Neuronal stem cell (in vitro differentiated cells): ENCODE measurements around the gene CADM3.

Experiments used
- DNase-seq: peaks from one replicate; pipeline ENCODE4 v3.0.0-alpha.2; 2013; ENCODE audit warnings: low spot score
- H2AFZ ChIP-seq: one replicate; pipeline ENCODE4 v1.6.1; 2013; ENCODE audit warnings: mild to moderate bottlenecking, low read length, inconsistent platforms
- H2AK5ac ChIP-seq: 2 replicates; pipeline ENCODE4 v1.6.1; 2013; ENCODE audit warnings: low read depth, mild to moderate bottlenecking, inconsistent platforms, low read length, moderate library complexity, mixed read lengths
- H2BK120ac ChIP-seq: 2 replicates; pipeline ENCODE4 v1.6.1; 2013; ENCODE audit warnings: low read depth, mild to moderate bottlenecking, inconsistent platforms, low read length, moderate library complexity, mixed read lengths
- H2BK12ac ChIP-seq: one replicate; pipeline ENCODE4 v1.6.1; 2013; ENCODE audit warnings: low read length, inconsistent platforms
- H2BK15ac ChIP-seq: 2 replicates; pipeline ENCODE4 v1.6.1; 2013; ENCODE audit warnings: mild to moderate bottlenecking, low read length, inconsistent platforms, mixed read lengths
- H2BK5ac ChIP-seq: one replicate; pipeline ENCODE4 v1.6.1; 2013; ENCODE audit warnings: inconsistent platforms, mild to moderate bottlenecking, low read length, moderate library complexity
- H3K14ac ChIP-seq: one replicate; pipeline ENCODE4 v1.6.1; 2013; ENCODE audit warnings: low read length, inconsistent platforms
- H3K18ac ChIP-seq: 2 replicates; pipeline ENCODE4 v1.6.1; 2013; ENCODE audit warnings: low read length, inconsistent platforms
- H3K23ac ChIP-seq: 2 replicates; pipeline ENCODE4 v1.6.1; 2013; ENCODE audit warnings: low read depth, mild to moderate bottlenecking, mixed read lengths, low read length, inconsistent platforms; ENCODE audit not compliant: poor library complexity
- H3K27ac ChIP-seq: replicated peaks from 3 replicates; pipeline ENCODE4 v1.5.1; 2013; ENCODE audit warnings: low read length, inconsistent platforms
- H3K27me3 ChIP-seq, 3 experiments: 2 replicates each; pipeline ENCODE4 v1.6.1; 2013; ENCODE audit warnings: low read length in 3 of 3, mild to moderate bottlenecking in 2 of 3, inconsistent platforms in 1 of 3, low read depth in 1 of 3, mixed read lengths in 1 of 3, moderate library complexity in 1 of 3; ENCODE audit not compliant: control insufficient read depth in 3 of 3, insufficient read depth in 3 of 3
- H3K36me3 ChIP-seq, 2 donors: replicated peaks in 1 of 2; 2 replicates each; pipeline ENCODE4 v1.6.1; 2013; ENCODE audit warnings: low read length in 2 of 2; ENCODE audit not compliant: control insufficient read depth in 2 of 2, insufficient read depth in 2 of 2
- H3K4ac ChIP-seq: 2 replicates; pipeline ENCODE4 v1.6.1; 2013; ENCODE audit warnings: inconsistent platforms, mild to moderate bottlenecking, low read length, moderate library complexity
- H3K4me1 ChIP-seq, 2 donors: 1 replicate in 1 of 2; 2 replicates in 1 of 2; pipeline ENCODE4 v1.6.1; 2013; ENCODE audit warnings: low read length in 2 of 2, low read depth in 1 of 2; ENCODE audit not compliant: control insufficient read depth in 2 of 2, insufficient read depth in 1 of 2
- H3K4me2 ChIP-seq: one replicate; pipeline ENCODE4 v1.6.1; 2013; ENCODE audit warnings: mild to moderate bottlenecking, low read length, inconsistent platforms; ENCODE audit not compliant: insufficient read depth, poor library complexity, severe bottlenecking
- H3K4me3 ChIP-seq, 2 donors: 2 replicates each; pipeline ENCODE4 v1.5.1; 2013; ENCODE audit warnings: low read length in 2 of 2, mild to moderate bottlenecking in 2 of 2, inconsistent platforms in 1 of 2, moderate library complexity in 1 of 2
- H3K79me1 ChIP-seq: one replicate; pipeline ENCODE4 v1.6.1; 2013; ENCODE audit warnings: low read depth, mild to moderate bottlenecking, inconsistent platforms, low read length, moderate library complexity
- H3K9ac ChIP-seq: one replicate; pipeline ENCODE4 v1.6.1; 2013; ENCODE audit warnings: mild to moderate bottlenecking, low read depth, low read length, inconsistent platforms; ENCODE audit not compliant: poor library complexity
- H3K9me3 ChIP-seq, 2 donors: replicated peaks in 1 of 2; 2 replicates each; pipeline versions ENCODE3 to v1.6.1; 2013; ENCODE audit warnings: low read length in 2 of 2, mild to moderate bottlenecking in 2 of 2, inconsistent platforms in 1 of 2, low read depth in 1 of 2, mixed read lengths in 1 of 2, moderate library complexity in 1 of 2; ENCODE audit not compliant: control insufficient read depth in 2 of 2, insufficient read depth in 1 of 2
- H4K8ac ChIP-seq: one replicate; pipeline ENCODE4 v1.6.1; 2013; ENCODE audit warnings: low read depth, mild to moderate bottlenecking, inconsistent platforms, low read length, moderate library complexity
- H4K91ac ChIP-seq: one replicate; pipeline ENCODE4 v1.6.1; 2013; ENCODE audit warnings: low read length, low read depth, mild to moderate bottlenecking, inconsistent platforms; ENCODE audit not compliant: poor library complexity
- whole genome bisulfite sequencing, 2 donors: extraction: QIAGEN DNeasy Blood & Tissue Kit; methylation state at CpG; one replicate each; pipeline ENCODE4 v1.1.7; 2013; ENCODE audit warnings: missing lambda C conversion rate in 2 of 2, mixed read lengths in 1 of 2; ENCODE audit not compliant: insufficient read length in 2 of 2, insufficient replicate concordance in 1 of 2; ENCODE audit errors: extremely low coverage in 2 of 2; 5-methylcytosine and 5-hydroxymethylcytosine counted together

CADM3 gene

DNA sequence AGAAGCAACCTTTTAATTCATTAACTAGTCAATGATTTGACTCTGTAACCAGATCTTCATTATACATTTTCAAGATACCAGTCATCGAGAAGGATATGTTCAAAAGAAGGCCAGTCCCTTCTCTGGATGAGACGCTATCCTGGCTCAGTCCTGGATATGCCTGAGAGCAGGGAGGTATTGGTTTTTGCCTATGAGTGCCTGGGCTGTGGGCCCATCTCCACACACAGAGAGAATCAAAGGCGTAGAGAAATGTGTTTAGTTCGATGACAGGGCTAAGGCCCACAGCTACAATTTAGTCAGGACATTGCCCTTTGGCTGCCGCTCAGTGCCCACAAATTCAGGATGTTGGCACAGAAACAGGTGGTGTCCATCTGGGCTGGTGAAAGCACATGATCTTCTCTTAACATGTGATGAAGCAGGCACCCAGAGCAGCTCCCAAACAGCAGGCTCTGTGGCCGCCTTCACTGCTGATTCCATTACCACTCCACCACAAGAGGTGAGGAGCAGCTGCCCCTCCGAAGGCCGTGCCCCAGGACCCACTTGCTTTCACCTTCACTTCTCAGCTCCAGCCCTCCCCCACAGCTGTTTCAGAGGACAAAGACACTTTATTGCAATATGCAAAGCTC, 58.0 kb downstream of the CADM3 start:
- no peak overlapping the region for H2BK15ac ChIP-seq
- H3K9me3 ChIP-seq = no peaks in the 10 kb centered on the region
- no peaks in the 10 kb centered on the region for H3K4me1 ChIP-seq
- H3K79me1 ChIP-seq = no peaks in the 10 kb centered on the region
- no peak overlapping the region for H4K8ac ChIP-seq
- H3K4me3 ChIP-seq = no peak overlapping the region
- peak overlapping the region; percentile 24 for H2BK12ac ChIP-seq
- no CpG with 5 or more reads among the region's 8 CpGs for WGBS, 2 donors
- H3K14ac ChIP-seq = no peak overlapping the region
- H3K27me3 ChIP-seq = no peaks in the 10 kb centered on the region
- no peak for DNase-seq
- no peak overlapping the region for H2AFZ ChIP-seq
- H3K36me3 ChIP-seq = no peaks in the 10 kb centered on the region
- no peak overlapping the region for H3K4me2 ChIP-seq
- H2BK5ac ChIP-seq = no peak overlapping the region
- no peak overlapping the region for H3K27ac ChIP-seq
- H3K4ac ChIP-seq = no peak overlapping the region
- no peak overlapping the region for H3K23ac ChIP-seq
- no peak overlapping the region for H2AK5ac ChIP-seq
- H2BK120ac ChIP-seq = no peak overlapping the region
- H4K91ac ChIP-seq = no peak overlapping the region
- no peak overlapping the region for H3K18ac ChIP-seq
- H3K9ac ChIP-seq = no peak overlapping the region

DNA sequence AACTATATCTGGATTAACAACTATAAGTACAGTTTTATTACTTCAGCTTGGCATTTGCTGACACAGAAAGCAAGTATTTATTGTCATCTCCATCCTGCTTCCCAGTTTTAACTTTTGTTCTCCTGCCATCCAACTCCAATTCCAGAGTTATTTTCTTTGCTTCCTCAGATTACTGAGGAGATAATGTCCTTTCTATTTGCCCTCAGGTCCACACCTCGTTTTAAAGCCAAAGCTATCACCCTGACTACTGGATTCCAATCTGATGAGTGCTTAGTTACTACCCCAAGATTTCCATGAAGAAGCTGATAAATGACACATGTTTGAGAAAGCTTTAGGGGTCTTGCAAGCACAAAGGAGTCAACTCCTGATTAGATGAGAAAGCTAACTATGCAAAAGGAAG, 58.5 kb downstream of the CADM3 start:
- no peak overlapping the region for H4K91ac ChIP-seq
- no peak overlapping the region for H2BK15ac ChIP-seq
- H3K4me3 ChIP-seq = no peak overlapping the region
- no peak overlapping the region for H2BK120ac ChIP-seq
- H3K79me1 ChIP-seq = no peaks in the 10 kb centered on the region
- no peaks in the 10 kb centered on the region for H3K4me1 ChIP-seq
- H2AFZ ChIP-seq = no peak overlapping the region
- no peak overlapping the region for H3K4ac ChIP-seq
- H3K9me3 ChIP-seq = no peaks in the 10 kb centered on the region
- H3K4me2 ChIP-seq = no peak overlapping the region
- no peak overlapping the region for H3K14ac ChIP-seq
- H3K18ac ChIP-seq = no peak overlapping the region
- H3K9ac ChIP-seq = no peak overlapping the region
- WGBS, 2 donors = no CpG with 5 or more reads among the region's 1 CpG
- no peaks in the 10 kb centered on the region for H3K27me3 ChIP-seq
- no peak for DNase-seq
- H2BK12ac ChIP-seq = no peak overlapping the region
- no peak overlapping the region for H3K23ac ChIP-seq
- no peak overlapping the region for H2BK5ac ChIP-seq
- no peak overlapping the region for H3K27ac ChIP-seq
- H2AK5ac ChIP-seq = no peak overlapping the region
- no peak overlapping the region for H4K8ac ChIP-seq
- H3K36me3 ChIP-seq = no peaks in the 10 kb centered on the region

DNA sequence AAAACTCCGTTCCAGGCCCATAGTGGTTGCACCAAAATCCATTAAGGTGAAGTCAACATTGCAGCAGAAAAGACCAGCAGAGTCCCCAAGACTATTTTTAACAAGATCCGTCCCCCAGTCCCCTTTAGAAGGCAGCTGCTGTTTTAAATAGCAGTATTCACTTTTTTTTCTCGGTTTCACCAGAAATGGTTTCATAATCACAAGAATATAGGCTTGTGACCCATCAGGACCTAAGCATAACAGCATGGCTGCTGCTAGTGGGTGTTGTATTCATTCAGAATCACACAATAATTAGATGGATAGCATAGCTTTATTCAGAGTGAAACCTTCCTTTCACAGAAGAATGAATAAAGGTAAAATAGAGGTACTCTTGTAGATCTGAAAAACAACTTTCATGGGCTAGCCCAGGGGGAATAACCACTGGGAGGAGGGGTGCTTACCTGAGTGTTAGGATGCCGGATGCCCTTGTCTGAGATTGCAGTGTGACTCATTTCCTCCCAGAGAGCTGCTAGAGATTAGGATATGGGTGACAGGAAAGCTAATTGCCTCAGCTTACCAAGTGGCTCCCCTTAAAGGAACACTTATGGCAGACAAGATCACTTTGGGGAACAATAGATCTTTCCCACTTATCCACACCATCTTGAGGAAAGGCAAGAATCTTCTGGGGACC, 68.3 kb downstream of the CADM3 start:
- no peak overlapping the region for H3K4me2 ChIP-seq
- H3K9me3 ChIP-seq = no peaks in the 10 kb centered on the region
- H2BK15ac ChIP-seq = no peak overlapping the region
- H3K9ac ChIP-seq = no peak overlapping the region
- H2BK12ac ChIP-seq = no peak overlapping the region
- no peak overlapping the region for H4K91ac ChIP-seq
- H3K4me3 ChIP-seq = no peak overlapping the region
- H3K27me3 ChIP-seq = no peaks in the 10 kb centered on the region
- no peak overlapping the region for H2BK5ac ChIP-seq
- no peak overlapping the region for H2BK120ac ChIP-seq
- H3K79me1 ChIP-seq = no peaks in the 10 kb centered on the region
- WGBS, 2 donors = no CpG with 5 or more reads among the region's 4 CpGs
- no peak overlapping the region for H3K4ac ChIP-seq
- H4K8ac ChIP-seq = no peak overlapping the region
- no peaks in the 10 kb centered on the region for H3K36me3 ChIP-seq
- no peak overlapping the region for H3K14ac ChIP-seq
- H3K23ac ChIP-seq = no peak overlapping the region
- no peak overlapping the region for H2AK5ac ChIP-seq
- no peak overlapping the region for H2AFZ ChIP-seq
- no peak for DNase-seq
- no peak overlapping the region for H3K18ac ChIP-seq
- H3K27ac ChIP-seq = no peak overlapping the region
- no peaks in the 10 kb centered on the region for H3K4me1 ChIP-seq

DNA sequence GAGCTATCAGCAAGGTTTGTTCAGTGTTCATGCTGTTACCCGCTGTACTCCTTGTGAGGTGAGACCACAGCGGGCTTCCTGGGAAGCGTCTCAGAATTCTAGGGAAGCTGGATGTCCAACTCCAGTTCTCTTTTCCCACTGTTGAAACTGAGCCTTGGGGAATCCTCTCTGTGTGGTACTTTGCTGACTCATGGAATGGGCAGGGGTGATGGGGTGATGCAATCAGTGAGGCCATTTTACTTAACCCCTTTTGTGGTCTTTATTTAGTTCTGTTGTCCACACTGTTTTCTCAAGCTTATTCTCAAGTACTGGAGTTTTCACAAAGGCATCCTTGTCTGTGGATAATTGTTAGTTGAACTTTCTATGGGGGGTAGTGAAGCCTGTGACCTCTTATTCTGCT, 75.9 kb downstream of the CADM3 start:
- no peak overlapping the region for H3K4me2 ChIP-seq
- H3K4me3 ChIP-seq = no peak overlapping the region
- no peaks in the 10 kb centered on the region for H3K79me1 ChIP-seq
- no peaks in the 10 kb centered on the region for H3K4me1 ChIP-seq
- no peaks in the 10 kb centered on the region for H3K27me3 ChIP-seq
- H2BK12ac ChIP-seq = no peak overlapping the region
- H4K91ac ChIP-seq = no peak overlapping the region
- no peak overlapping the region for H2AK5ac ChIP-seq
- no CpG with 5 or more reads among the region's 3 CpGs for WGBS, 2 donors
- H3K9ac ChIP-seq = no peak overlapping the region
- no peak overlapping the region for H3K4ac ChIP-seq
- no peak overlapping the region for H3K18ac ChIP-seq
- DNase-seq = no peak
- H4K8ac ChIP-seq = no peak overlapping the region
- H3K27ac ChIP-seq = no peak overlapping the region
- no peak overlapping the region for H2BK120ac ChIP-seq
- no peak overlapping the region for H2AFZ ChIP-seq
- no peak overlapping the region for H2BK15ac ChIP-seq
- no peak overlapping the region for H2BK5ac ChIP-seq
- no peak overlapping the region for H3K23ac ChIP-seq
- no peak overlapping the region for H3K14ac ChIP-seq
- H3K9me3 ChIP-seq = peaks cover 0 to 2% of the 10 kb centered on the region in 2 donors
- H3K36me3 ChIP-seq = no peaks in the 10 kb centered on the region
